C4-2B (cell line): Measurements from ENCODE around the gene NANP.

Experiments
- ZFX ChIP-seq: fragments of 450-650 bp; IDR thresholded peaks from 2 replicates; pipeline ENCODE4 v1.6.1; 2017
- TF ChIP-seq, protein P1 (sequence below): fragments of 450-650 bp; conservative IDR thresholded peaks from 2 replicates; pipeline ENCODE4 v1.5.1; 2017; ENCODE audit warnings: mild to moderate bottlenecking

- TF ChIP-seq, protein P1, sequence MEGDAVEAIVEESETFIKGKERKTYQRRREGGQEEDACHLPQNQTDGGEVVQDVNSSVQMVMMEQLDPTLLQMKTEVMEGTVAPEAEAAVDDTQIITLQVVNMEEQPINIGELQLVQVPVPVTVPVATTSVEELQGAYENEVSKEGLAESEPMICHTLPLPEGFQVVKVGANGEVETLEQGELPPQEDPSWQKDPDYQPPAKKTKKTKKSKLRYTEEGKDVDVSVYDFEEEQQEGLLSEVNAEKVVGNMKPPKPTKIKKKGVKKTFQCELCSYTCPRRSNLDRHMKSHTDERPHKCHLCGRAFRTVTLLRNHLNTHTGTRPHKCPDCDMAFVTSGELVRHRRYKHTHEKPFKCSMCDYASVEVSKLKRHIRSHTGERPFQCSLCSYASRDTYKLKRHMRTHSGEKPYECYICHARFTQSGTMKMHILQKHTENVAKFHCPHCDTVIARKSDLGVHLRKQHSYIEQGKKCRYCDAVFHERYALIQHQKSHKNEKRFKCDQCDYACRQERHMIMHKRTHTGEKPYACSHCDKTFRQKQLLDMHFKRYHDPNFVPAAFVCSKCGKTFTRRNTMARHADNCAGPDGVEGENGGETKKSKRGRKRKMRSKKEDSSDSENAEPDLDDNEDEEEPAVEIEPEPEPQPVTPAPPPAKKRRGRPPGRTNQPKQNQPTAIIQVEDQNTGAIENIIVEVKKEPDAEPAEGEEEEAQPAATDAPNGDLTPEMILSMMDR = no peak
- TF ChIP-seq ZFX = no peak
Measured at GRCh38 chr20:25623225-25623735, 534 bp downstream of the NANP start.
